Measurements from ENCODE around the gene BAX. TPM values are rescaled to one million over a fixed set of nuclear protein-coding genes. Genes with fewer than 3 reads are reported as not detected.

The BAX gene
- 10 to 100 TPM; 53.3 to 59.9 TPM for total RNA-seq

DNA sequence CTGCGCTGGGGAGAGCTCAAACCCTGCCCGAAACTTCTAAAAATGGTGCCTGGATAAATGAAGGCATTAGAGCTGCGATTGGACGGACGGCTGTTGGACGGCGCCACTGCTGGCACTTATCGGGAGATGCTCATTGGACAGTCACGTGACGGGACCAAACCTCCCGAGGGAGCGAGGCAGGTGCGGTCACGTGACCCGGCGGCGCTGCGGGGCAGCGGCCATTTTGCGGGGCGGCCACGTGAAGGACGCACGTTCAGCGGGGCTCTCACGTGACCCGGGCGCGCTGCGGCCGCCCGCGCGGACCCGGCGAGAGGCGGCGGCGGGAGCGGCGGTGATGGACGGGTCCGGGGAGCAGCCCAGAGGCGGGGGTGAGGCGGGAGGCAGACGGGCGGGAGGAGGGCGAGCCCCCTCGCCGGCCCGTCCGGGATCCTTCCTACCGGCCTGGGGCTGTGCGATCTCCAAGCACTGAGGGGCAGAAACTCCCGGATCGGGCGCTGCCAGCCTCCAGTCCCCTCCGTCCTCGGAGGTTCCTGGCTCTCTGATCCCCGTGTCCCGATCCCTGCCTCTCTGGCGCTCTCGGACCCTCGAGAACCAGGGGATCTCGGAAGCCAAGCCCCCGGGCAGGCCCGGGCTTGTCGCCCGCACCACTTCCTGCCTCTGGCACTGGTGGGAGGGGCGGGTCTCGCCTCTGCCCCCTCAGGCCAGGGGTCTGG is at the start of gene BAX:
TSS of gene BAX (plus strand) at position 281 of the 713 bp plus-strand sequence. CDS start at position 335, 54 bp downstream.

GRCh38 chr19:48933382-48933932 is 21.2 kb upstream of the BAX start, which contains the start of gene DHDH:
Gene DHDH (plus strand): TSS chr19:48933699. CDS start chr19:48933722, 23 bp downstream.

DNA sequence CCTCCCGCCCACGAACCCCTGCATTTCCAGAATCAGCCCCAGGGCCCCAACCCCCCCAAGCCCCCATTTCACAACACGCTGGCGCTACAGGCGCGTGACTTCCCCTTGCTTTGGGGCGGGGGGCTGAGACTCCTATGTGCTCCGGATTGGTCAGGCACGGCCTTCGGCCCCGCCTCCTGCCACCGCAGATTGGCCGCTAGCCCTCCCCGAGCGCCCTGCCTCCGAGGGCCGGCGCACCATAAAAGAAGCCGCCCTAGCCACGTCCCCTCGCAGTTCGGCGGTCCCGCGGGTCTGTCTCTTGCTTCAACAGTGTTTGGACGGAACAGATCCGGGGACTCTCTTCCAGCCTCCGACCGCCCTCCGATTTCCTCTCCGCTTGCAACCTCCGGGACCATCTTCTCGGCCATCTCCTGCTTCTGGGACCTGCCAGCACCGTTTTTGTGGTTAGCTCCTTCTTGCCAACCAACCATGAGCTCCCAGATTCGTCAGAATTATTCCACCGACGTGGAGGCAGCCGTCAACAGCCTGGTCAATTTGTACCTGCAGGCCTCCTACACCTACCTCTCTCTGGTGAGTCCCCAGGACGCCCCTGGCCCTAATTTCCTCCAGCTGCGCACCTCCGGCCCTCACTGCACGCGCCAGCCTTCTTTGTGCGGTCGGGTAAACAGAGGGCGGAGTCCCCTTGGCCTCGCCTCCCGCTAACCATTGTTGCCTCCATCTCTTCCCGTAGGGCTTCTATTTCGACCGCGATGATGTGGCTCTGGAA is 10.5 kb downstream of the BAX start, which contains the start of gene FTL:
TSS of gene FTL (plus strand) at position 270 of the 766 bp plus-strand sequence. CDS start at position 469, 199 bp downstream.

GRCh38 chr19:48993175-48994034 is 38.7 kb downstream of the BAX start, which contains the start of the genes GYS1 and RUVBL2:
Gene GYS1 (minus strand): TSS chr19:48993309. CDS start chr19:48993112, 197 bp downstream.
Gene RUVBL2 (plus strand): TSS chr19:48993887. CDS start chr19:48993912, 25 bp downstream.

Small RNA genes lying within 50 kb of the gene (small RNA-seq; reads per million reads assigned to genes)
- 0 reads per million in 2 donors for gene AC026803.1
- gene MIR6798: 0 reads per million in 2 donors

Other genes with a start within 250 kb of the BAX start
- 1 to 10 TPM in 1 of 2 donors, under 1 TPM in 1; 0.33 to 1.0 TPM for gene MAMSTR, start 235.2 kb upstream of the BAX start, total RNA-seq
- 10 to 100 TPM in 1 of 2 donors, 1 to 10 TPM in 1; 3.0 to 26.8 TPM for gene RASIP1, start 214.3 kb upstream of the BAX start, total RNA-seq
- under 1 TPM; 0.33 to 0.34 TPM for gene IZUMO1, start 208.0 kb upstream of the BAX start, total RNA-seq
- gene FUT1, start 202.2 kb upstream of the BAX start, total RNA-seq: 1 to 10 TPM in 1 of 2 donors, under 1 TPM in 1; 0.34 to 1.7 TPM
- gene FGF21, start 199.4 kb upstream of the BAX start, total RNA-seq: not detected
- gene BCAT2, start 143.8 kb upstream of the BAX start, total RNA-seq: 10 to 100 TPM; 11.7 to 29.0 TPM
- gene HSD17B14, start 118.4 kb upstream of the BAX start, total RNA-seq: 1 to 10 TPM; 4.1 to 4.7 TPM
- gene PLEKHA4, start 86.3 kb upstream of the BAX start, total RNA-seq: 10 to 100 TPM; 26.6 to 34.1 TPM
- 10 to 100 TPM; 30.6 to 45.0 TPM for gene PPP1R15A, start 82.5 kb upstream of the BAX start, total RNA-seq
- under 1 TPM in 1 of 2 donors, not detected in 1; 0.34 TPM for gene TULP2, start 56.1 kb upstream of the BAX start, total RNA-seq
- 100 to 1,000 TPM; 174 to 185 TPM for gene NUCB1, start 54.6 kb upstream of the BAX start, total RNA-seq
- gene DHDH, start 21.2 kb upstream of the BAX start, total RNA-seq: 1 to 10 TPM in 1 of 2 donors, under 1 TPM in 1; 0.33 to 1.0 TPM
- gene FTL, start 10.4 kb downstream of the BAX start, total RNA-seq: 1,000 to 10,000 TPM; 2,131 to 3,816 TPM
- gene GYS1, start 38.4 kb downstream of the BAX start, total RNA-seq: 10 to 100 TPM; 56.4 to 70.3 TPM
- gene RUVBL2, start 39.0 kb downstream of the BAX start, total RNA-seq: 100 to 1,000 TPM; 182 to 358 TPM
- gene LHB, start 62.2 kb downstream of the BAX start, total RNA-seq: under 1 TPM in 1 of 2 donors, not detected in 1; 0.69 TPM
- not detected for gene CGB3, start 69.5 kb downstream of the BAX start, total RNA-seq
- not detected for gene CGB2, start 77.0 kb downstream of the BAX start, total RNA-seq
- not detected for gene CGB1, start 82.0 kb downstream of the BAX start, total RNA-seq
- gene CGB5, start 89.0 kb downstream of the BAX start, total RNA-seq: not detected
- gene CGB8, start 94.2 kb downstream of the BAX start, total RNA-seq: not detected
- under 1 TPM; 0.33 to 0.34 TPM for gene CGB7, start 102.9 kb downstream of the BAX start, total RNA-seq
- gene NTF4, start 109.9 kb downstream of the BAX start, total RNA-seq: not detected
- not detected for gene KCNA7, start 117.8 kb downstream of the BAX start, total RNA-seq
- 100 to 1,000 TPM; 132 to 144 TPM for gene SNRNP70, start 130.6 kb downstream of the BAX start, total RNA-seq
- gene LIN7B, start 159.5 kb downstream of the BAX start, total RNA-seq: 1 to 10 TPM; 5.9 to 7.0 TPM
- gene C19orf73, start 164.3 kb downstream of the BAX start, total RNA-seq: 1 to 10 TPM in 1 of 2 donors, under 1 TPM in 1; 0.67 to 1.0 TPM
- gene PPFIA3, start 164.7 kb downstream of the BAX start, total RNA-seq: 1 to 10 TPM; 7.3 to 9.6 TPM
- gene HRC, start 200.5 kb downstream of the BAX start, total RNA-seq: not detected
- 10 to 100 TPM; 18.6 to 23.0 TPM for gene TRPM4, start 202.9 kb downstream of the BAX start, total RNA-seq

Data from melanocyte of skin (primary cell).